22Rv1 (cell line): ENCODE measurements around the gene STK31.

Experiments
- CTCF ChIP-seq: fragments of 450-650 bp; IDR thresholded peaks from 2 replicates; pipeline ENCODE4 v1.5.1; 2017; ENCODE audit warnings: mild to moderate bottlenecking
- ZFX ChIP-seq: fragments of 450-650 bp; IDR thresholded peaks from 2 replicates; pipeline ENCODE4 v1.6.1; 2017; ENCODE audit warnings: antibody characterized with exemption, borderline replicate concordance

- no peak for TF ChIP-seq CTCF
- no peak for TF ChIP-seq ZFX
These were observed 803 bp upstream of the STK31 start for GRCh38 chr7:23709081-23709750.
